Measurements from ENCODE around the gene USH2A.

GRCh38 chr1:216046336-216046735 is 376.9 kb downstream of the USH2A start:
- no peak for TF ChIP-seq POLR2A (IDR thresholded peaks at IDR 0.05; ENCODE audit: low read length)
- TF ChIP-seq GATA1 (IDR thresholded peaks at IDR 0.05; ENCODE audit: low read depth, low read length) = no peak
